Measurements from ENCODE around the gene PITX2.

PITX2 gene

DNA sequence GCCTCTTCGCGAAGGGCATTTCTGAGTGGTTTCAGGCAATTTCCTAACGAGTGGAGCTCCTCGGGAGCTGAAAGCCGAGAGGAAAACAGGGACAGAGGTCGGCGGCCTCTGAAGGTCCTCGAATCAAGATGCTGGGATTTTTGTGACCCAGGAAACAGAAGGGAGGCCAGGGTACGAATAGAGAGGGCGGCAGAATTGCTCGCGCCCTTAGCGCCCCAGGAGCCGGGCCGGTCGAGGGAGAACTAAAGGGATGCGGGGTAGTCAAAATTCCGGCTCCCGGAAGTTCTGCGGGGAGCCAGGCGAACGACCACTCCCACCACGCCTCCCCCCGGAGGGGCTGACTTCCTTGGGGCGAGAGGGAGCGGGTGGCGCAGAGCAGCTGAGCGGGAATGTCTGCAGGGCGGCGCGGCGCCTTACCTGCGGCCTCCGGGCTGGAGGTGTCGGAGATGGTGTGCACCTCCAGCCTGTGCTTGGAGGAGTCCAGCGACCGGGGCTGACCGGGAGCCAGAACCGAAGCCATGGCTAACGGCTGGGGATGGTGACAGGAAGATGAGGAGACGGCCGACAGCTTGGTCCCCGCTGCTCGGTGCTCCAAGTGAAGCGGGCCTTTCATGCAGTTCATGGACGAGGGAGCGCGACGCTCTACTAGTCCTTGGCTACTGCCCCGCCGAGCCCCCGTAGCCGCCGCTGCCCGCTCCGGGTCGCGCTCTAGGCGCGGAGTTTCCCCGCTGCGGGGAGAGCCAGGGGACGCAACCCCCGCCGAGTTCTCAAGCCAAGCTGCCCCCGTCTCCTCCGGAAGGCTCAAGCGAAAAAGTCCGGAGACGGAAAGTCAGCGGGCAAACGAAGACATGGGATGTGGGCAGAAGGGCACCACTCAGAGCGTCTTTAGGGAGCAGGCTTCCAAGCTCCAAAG is 782 bp downstream of the PITX2 start:
- no peak for FAIRE-seq

DNA sequence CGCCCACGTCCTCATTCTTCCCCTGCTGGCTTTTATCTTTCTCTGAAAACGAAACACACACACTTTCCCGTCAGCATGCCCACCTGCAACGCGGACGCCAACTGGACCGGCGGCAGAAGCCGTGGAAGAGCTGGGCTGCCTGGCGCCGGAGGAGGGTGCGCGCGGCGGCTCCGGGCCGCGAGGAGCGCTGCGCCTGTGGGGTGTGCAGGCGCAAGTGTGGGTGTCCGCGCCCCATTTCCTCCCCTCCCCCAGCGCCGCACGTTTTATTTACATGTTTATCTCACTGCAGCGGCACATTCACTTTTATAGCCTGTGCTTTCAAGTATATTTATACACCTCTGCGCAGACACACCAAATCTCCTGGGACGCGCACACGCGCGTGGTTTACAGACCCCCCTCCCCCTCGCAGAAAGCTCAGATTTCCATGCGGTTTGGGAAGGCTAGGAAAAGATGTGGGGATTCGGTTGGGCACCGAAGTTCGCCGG is 1.5 kb downstream of the PITX2 start:
- FAIRE-seq, result no peak

DNA sequence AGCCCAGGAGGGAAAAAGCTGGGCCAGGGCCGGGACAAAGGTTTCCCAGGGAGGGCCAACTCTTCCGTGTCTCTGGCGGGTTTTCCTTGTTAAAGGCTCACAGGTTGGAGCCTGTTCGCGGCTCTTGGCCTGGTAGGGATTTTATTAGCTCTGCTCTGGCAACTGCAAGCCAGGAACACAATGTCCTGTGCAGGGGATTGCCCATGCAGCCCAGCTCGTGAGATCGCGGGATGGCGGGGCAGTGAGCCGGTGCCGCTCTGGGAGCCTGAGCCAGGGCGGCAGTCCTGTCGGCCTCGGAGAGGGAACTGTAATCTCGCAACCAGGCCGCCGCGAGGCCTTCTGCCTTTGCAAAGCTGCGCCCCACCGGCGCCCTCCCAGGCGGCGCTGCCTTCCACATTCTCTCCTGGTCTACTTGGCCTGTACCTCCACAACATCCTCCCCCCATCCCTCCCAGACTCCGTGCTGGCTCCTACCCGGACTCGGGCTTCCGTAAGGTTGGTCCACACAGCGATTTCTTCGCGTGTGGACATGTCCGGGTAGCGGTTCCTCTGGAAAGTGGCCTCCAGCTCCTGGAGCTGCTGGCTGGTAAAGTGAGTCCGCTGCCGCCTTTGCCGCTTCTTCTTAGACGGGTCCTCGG is 2.1 kb downstream of the PITX2 start:
- FAIRE-seq, result no peak

DNA sequence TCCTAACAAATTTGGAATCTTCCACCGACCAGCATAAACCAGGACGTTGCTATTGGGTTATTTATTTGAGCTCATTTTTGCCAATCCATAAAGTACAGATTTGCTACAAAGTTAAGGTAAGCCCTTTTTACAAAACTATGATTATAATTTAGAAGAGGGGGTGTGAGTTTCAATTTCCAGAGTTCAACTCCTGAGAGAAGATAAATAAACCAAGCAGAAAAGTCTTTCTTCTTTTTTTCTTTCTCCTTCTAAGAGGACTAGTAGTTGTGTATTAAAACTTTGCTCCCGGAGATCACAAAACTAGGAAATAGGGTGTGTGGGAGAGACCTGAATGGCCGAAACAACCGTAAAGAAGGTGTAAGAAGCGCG is 2.6 kb downstream of the PITX2 start:
- FAIRE-seq, result no peak

DNA sequence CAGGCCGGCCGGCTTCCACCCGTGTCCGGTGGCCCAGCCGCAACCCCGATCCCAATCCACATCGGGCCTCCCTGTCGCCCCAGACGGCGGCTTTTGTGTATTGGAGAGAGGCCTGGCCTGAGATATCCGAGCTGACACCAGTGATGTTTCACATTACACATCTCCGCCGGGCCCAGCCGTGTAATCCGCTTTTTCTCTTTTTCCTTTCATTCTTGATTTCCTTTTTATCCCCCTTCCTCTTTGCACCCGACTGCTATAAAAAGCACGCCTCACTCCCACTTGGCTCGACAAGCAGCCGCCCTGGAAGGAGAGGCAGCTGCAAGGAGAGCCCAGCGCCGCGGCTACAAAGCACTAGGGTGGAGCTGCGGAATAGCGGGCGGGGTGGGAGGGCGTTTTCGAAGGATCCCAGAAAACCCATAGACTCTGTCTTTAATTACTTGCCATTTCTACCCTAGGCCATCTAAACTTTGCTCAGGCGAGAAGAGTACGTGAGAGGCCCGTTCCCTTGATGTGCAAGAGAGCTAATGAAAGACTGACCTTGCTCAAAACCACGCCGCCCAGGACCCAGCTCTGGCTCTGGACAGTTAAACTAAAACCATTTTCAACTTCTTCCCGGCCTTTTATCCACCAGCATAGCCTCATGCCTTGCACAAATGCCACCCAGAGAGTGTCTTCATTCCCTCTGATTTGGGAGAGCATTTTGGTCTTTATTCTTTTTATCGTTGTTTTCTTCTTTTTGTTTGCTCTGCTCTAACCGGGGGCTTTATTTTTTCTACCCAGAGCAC is 3.2 kb downstream of the PITX2 start:
- no peak for FAIRE-seq

DNA sequence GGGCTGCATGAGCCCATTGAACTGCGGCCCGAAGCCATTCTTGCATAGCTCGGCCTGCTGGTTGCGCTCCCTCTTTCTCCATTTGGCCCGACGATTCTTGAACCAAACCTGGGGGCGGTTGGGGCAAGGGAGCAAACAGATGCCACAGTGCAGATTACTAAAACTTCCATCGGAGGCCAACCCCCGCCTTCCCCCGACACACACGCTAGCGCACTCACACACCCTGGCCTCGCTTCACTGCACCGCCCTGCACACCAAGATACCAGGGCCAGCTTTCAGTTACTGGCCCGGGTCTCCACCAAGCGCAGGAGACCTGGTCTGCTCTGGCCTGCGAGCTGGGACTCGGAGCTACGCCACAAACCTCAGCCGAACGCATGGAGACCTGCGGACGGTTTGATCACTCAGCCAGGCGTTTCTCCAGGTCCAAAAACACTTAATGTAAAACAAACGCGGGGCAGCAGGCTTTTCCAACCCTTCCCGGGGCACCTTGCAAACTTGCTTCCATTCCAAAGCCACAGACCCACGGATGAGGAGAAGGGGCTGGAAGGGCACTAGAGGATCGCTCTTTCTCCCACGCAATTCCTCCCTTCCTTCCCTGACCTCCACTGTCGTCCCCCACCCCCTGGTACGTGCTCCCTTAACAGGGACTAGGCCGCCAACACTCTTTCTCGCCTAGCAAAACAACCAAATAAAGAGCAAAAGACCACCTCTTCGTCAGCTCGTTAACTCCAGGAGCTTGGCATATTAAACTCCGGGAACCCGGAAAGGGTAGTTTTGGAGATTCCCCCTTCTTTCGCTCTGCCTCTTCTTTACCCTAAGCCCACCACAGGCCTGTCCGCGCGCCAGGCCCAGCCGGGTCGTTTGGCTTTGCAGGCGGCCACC is 4.1 kb downstream of the PITX2 start:
- no peak for FAIRE-seq

DNA sequence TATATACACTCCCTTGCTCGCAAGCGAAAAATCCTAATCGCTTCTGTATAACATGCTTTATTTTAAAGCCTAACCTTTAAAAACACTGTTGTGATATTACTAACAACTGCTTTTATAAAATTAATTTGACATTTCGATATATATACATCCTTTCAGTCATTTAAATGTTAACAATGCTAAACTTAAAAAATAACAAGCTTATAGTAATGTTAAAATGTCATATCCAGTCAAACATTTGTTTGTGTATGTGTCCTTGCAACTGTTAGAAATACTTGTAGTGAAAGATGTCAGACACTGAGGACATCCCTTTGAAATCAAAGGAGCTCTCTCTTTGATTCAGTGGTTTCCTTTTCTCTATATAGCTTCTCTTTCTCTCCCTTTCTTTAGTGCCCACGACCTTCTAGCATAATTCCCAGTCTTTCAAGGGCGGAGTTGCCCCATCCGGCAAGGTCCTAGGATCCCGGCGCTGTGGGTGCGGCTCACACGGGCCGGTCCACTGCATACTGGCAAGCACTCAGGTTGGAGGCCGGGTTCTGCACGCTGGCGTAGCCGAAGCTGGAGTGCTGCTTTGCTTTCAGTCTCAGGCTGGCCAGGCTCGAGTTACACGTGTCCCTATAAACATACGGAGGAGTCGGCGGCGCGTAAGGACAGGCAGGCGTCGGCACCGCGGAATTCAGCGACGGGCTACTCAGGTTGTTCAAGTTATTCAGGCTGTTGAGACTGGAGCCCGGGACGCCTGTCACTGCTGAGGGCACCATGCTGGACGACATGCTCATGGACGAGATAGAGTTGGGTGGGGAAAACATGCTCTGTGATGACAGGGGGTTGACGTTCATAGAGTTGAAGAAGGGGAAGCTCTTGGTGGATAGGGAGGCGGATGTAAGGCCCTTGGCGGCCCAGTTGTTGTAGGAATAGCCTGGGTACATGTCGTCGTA is 5.0 kb downstream of the PITX2 start:
- FAIRE-seq, result peak; percentile 7

DNA sequence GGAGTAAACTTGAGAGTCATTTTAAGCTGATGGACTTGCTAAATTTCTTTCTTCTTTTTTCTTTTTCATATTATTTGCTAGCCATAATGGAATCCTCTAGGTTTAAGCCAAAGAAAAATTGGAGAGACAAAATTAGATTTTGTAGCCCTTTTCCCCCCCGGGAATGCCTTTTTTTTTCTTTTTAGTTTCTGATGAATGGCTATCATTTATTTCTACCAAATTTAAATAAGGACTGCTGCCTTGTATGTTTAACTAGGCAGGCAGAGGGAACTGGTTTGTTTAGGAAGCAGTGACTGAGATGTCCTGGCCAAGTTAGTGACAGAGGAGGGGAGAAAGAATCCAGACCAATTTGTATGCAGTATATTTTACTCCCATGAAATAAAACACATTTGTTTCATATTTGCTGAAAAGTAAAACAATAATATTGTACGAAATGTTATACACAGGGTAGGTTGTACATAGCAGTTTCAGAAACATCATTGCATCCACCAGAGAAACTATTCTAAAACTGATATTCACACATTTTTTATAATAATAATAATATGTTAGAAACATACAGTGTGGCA is 5.7 kb downstream of the PITX2 start:
- FAIRE-seq, result no peak

DNA sequence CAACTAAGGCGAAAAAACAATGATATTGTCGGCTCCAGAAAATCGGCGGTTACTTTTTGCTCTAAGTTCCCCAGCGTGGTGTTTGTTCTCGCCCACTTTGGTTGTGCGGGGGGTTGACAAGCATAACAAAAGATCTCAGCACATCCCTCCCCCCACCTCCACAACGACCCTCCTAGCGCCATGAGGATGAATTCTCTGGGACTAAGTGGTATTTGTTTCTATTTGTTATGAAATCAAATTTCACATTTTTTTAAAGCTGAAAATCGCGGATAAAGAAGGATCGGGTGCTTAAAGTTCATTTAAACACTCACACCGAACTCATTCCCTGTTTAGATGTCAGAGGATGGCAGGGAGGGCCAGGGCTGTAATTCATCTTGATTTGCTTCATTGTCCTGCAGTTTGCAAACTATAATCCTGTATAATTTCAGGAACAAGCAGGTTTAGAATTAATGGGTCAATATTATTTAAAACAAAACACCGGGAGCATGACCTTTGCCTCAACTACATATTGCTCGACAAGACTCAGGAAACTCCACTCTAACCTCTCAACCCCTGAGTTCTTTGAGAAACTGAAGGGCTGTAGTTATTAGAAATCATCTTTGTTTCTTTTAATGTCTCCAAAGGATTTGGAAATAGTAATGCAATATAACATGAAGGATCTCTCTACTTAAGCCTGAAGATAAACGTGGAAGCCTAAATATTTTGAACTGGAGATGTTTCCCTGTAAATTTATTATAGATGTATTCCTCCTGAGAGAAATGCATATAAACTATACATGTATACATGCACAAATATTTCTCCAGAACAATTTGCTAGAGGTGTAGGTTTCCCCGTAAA is 6.4 kb downstream of the PITX2 start:
- FAIRE-seq, result peak; percentile 77

DNA sequence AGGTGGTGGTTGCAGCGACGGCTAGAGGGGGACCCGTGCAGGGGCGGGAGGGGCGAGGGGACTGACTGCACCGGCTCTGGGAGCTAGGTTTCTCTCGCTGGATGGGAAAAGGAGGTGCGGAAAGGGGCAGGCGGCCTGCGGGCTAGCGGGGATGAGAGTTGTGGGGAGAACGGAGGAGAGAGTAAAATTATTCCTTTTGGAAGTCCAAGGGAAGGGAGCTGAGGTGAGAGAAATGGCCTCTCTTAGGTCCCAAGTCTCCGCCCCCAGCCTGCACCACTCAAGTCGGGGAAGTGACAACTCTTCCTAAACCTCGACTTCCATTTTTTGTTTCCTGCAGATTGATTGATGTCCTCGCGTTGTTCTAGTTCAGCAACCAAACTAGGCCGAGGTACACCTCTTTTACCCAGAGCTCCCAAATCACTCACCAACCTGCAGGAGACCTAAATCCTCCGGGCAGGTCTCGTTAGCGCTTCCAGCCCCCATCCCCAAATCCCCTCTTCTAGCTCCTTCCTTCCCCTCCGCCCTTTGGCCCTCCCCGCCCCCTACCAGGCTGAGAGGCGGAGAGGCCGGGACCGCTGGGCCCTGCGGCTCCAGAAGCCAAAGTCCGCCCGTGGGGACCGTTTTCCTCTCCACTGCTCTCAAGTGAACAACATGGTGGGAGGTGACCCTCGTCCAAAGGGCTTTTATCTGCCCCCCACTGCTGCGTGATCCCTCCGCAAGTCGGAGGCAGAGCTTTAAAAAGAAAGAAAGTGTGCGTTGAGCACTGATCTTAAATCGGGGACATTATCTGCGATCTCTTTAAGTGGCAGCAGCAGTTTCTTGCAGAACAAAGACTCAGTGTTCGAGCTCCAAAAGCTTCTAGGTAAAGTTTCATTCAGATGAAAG is 7.3 kb downstream of the PITX2 start:
- FAIRE-seq, result no peak

DNA sequence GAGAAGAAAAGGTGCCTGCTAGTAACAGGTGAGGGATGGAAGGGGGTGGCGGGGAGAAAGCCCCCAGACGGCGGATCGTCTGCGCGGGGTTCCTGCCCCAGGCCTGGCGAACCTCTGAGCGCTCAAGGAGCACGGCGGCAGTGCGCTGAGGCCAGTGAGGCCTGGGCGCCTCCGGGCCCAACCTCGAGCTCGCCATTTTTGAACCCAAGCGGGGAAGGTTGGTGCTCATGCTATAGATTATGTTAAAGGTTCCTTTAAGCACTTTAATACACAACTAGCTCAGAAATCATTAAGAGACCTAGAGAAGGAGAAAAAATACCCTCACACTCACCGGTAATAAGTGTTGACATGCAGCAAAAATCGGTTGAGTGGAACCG is 7.9 kb downstream of the PITX2 start:
- no peak for FAIRE-seq

DNA sequence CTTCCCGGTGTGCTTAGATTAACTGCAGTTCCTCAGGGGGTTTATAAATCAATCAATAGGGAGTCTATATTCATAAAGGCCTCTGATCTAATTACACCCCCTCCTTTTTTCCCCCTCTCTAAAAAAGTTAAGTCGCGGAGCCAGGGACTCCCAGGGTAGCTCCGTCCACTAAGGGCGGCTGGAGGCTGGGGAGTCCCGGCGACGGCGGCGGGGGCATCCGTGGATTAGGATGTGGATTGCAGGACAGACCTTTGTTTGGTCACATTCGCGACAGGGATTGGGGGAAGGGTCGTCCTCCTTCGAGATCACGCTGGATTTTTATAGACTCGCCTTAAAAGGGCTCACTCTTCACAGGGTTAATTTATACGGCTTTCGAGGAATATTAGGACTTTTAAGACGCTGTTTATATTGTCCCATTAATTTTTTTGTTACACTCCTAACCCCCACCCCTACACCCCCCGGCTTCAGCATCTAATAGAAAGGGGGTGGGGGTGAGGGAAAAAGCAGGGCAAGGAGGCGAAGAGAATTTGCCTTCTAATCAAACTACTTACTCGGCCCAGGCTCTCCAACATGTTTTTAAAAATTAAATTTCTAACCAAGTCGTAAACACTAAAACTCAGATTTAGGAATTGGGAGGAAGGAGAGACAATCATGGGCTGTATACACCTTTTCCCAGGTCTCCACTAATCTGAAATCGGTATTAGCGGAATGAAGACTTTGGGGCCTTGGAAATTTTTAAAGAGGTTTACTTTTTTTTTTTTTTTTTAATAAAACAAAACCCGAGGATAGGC is 8.5 kb downstream of the PITX2 start:
- FAIRE-seq, result no peak

DNA sequence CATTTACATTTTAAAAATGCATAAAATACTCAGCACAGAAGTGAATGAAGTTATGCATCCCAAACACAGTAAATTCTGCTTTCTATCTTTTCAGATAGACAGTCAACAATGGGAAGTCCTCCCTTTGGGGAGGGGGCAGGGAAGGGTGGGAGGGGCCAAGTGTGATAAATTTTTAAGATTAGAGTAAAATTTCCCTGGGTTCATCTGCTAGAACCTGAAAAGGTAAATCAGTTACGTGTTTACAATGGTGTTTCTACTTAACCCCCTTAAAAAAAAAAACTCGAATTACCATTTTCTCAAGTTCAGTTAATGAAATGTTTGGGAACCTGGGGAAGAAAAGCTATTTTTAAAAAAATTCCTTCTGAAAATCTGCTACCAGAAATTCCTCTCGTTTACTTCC is 9.1 kb downstream of the PITX2 start:
- FAIRE-seq, result no peak

DNA sequence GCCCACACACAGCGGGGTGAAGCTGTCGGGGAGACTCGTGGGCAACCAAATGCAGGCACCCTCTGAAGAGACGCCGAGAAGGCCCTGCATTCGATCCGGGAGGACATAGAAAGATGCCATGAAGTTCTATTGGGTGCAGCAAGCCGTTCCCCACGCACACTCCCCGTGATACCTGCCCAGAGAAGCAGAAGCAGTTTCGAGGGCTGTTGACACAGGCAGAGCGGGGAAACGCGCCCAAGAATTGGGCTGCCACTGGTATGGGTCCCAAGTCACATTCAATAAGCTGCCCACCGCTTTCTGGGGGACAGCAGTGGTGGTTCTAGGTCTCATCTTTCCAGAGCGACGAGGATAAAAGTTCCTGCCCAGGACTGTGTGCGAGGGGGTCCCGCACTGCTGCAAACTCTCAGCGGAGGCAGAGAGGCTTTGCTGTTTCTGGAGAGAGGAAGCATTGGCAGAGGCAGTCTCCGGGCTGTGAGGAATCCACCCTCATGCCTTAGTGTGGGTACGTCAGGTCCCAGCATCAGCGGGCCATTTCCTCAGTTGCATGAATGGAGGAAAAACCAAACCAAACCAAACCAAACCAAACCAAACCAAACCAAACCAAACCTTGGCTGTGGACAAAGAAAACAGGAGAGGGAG is 10.1 kb downstream of the PITX2 start:
- no peak for FAIRE-seq

DNA sequence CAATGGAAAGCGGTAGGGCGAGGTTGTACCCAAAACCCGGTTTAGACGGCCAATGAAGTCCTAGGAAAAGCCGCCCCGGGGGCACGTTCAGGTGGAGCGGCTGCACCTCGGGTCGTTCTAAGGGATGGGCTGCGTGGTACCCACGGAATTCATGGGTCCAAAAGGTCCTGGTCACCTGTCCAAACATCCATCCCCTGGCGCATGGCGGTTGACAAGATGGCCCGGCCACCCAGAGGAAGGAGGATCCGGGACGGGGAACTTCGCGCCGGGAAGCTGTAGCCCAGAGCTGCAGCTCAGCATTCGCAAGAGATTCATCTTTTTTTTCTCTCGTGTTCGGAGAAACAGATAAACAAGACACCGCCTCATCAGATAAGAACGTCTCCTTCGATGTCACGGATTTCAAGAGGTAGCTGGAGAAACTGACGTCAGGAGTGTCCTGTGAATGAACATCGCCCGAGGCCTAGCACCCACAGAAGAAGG is 10.9 kb downstream of the PITX2 start:
- no peak for FAIRE-seq

DNA sequence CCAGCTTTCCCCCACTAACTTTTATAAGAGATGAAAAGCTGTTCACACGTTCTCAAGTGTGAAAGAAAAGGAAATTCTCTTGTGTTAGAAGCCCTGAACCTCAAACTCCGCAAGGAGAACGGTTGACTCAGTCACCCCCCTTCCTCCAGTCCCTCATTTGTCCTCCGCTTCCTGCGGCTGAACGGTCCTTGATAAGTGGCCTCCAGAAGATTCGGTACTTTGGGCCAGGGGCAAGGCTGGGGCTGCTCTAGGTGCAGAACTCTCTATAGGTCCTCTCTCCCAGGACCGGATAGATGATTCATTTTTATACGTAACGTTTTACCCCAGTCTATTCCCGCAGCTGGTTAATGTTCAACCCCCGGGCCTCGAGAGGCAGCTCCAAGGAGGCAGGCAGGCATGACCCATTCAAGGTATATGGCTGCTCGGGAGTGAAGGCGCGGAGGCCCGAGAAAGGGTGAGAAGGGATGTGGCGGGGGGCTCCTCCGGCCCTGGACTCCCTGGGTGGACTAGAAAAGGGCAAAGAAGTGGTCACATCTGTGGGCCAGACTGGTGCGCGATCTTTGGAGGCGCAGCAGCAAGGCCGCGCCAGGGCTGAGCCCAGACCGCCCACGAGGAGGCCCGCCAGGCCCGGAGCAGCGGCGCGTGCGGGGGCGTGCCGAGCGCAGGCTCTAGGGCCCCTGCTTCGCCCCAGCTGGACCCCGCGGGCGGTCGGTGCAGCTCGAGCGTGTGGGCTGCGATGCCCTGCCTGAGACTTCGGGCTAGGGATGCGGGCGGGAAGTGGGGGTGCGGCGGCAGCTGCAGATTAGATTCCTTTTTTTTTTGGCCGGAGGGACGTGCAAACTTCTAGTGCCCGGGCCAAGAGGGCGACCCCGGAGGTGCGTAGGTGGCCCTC is 11.7 kb downstream of the PITX2 start:
- no peak for FAIRE-seq

DNA sequence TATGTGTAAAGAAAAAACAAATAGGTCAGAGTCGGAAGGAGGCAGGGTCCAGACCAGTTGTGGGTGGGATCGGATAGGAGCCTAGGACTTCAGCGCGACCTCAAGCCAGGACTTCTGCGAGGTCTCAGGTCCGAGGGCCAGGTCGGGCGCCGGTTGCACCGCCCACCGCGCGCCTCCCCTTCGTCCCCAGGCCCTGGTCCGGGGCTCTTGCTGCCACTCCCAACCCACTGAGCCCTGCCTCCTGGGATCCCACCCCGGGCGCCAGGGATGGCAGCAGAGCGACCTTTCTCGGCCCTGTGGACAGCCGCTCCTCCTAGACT is 12.3 kb downstream of the PITX2 start:
- FAIRE-seq, result no peak

All from TTC549 (cell line).